ENCODE data around the gene ZNF552.
"Not testable (repeated sequence)": the region's sequence is repeated elsewhere in the genome, so short reads cannot be mapped to it uniquely, and the experiment has no call there.

GRCh38 chr19:57836991-57837390 lies 22.3 kb upstream of the ZNF552 start:
- not testable (repeated sequence) for TF ChIP-seq POLR2A, CTCF, POLR2AphosphoS5 (IDR thresholded peaks at IDR 0.05)
